Muscle layer of duodenum (tissue), 2 donors: Measurements from ENCODE around the gene RFESD.

ENCODE experiments used
- H3K27ac ChIP-seq: one replicate; pipeline ENCODE4 v1.7.0; 2013; ENCODE audit warnings: mild to moderate bottlenecking, low read length
- H3K27me3 ChIP-seq: one replicate; pipeline ENCODE4 v1.7.0; 2013; ENCODE audit warnings: low read depth, mild to moderate bottlenecking, control low read depth, low read length
- H3K36me3 ChIP-seq, 2 donors: one replicate each; pipeline ENCODE4 v1.7.0; 2013; ENCODE audit warnings: low read length in 2 of 2, control low read depth in 1 of 2, mild to moderate bottlenecking in 1 of 2; ENCODE audit not compliant: insufficient read depth in 2 of 2, control insufficient read depth in 1 of 2
- H3K4me1 ChIP-seq, 2 donors: one replicate each; pipeline ENCODE4 v1.7.0; 2013; ENCODE audit warnings: low read length in 2 of 2, mild to moderate bottlenecking in 2 of 2, control low read depth in 1 of 2, moderate library complexity in 1 of 2; ENCODE audit not compliant: insufficient read depth in 2 of 2, control insufficient read depth in 1 of 2
- H3K4me3 ChIP-seq, 2 donors: one replicate each; pipeline ENCODE4 v1.7.0; 2013; ENCODE audit warnings: low read length in 2 of 2, low read depth in 1 of 2, mild to moderate bottlenecking in 1 of 2
- H3K9me3 ChIP-seq, 2 donors: one replicate each; pipeline ENCODE4 v1.7.0; 2013; ENCODE audit warnings: low read length in 2 of 2, control low read depth in 1 of 2, mild to moderate bottlenecking in 1 of 2; ENCODE audit not compliant: control insufficient read depth in 1 of 2
- donor health status: healthy.

RFESD gene

DNA sequence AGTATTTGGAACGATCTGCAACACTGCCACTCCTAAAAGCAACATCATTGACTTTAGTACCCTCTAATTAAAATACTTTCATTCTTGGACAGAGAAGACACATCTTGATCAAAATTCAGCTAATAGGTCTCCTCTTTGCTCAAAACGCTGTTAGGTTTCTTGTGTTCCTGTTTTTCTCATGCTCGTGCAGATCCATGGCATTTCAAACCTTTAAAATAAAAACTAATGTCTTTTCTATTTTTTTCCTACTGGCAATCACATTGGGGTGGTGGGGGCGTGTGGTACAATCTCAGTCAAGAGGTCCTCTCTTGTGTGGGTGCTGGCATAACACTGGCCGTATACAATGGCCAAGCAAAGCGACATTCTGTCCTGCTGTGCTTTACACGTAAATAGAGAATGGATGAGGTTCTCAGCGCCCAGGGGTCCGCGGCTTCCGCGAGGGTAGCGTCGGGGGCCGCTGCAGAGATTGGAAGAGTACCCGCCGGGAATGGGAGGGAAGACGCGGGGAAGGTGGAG is 27.0 kb upstream of the RFESD start:
- peaks cover 4 to 8% of the 10 kb centered on the region in 2 donors for H3K4me1 ChIP-seq
- H3K4me3 ChIP-seq = peak overlapping the region; percentile 65 to 73
- no peak overlapping the region for H3K27ac ChIP-seq

DNA sequence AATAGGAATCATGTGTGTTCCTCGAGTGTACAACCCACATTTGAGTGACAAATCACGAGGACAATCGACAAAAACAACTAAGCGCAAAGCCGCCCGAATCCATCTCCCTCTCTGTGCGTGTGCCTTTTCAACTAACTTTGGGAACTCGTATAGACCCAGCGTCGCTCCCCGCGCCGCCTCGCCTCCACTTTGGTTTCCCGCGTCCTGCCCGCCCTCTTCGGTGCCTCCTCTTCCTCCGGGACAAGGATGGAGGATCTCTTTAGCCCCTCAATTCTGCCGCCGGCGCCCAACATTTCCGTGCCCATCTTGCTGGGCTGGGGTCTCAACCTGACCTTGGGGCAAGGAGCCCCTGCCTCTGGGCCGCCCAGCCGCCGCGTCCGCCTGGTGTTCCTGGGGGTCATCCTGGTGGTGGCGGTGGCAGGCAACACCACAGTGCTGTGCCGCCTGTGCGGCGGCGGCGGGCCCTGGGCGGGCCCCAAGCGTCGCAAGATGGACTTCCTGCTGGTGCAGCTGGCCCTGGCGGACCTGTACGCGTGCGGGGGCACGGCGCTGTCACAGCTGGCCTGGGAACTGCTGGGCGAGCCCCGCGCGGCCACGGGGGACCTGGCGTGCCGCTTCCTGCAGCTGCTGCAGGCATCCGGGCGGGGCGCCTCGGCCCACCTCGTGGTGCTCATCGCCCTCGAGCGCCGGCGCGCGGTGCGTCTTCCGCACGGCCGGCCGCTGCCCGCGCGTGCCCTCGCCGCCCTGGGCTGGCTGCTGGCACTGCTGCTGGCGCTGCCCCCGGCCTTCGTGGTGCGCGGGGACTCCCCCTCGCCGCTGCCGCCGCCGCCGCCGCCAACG is 26.3 kb upstream of the RFESD start, which contains the start of gene GPR150:
Gene GPR150, plus strand, starts transcription at position 58 of the 840 bp plus-strand sequence. Its CDS starts 189 bp downstream, at position 247.
- Histone ChIP-seq H3K27me3 (peaks cover 4% of the 10 kb centered on the region), H3K4me1 (peaks cover 4 to 8% of the 10 kb centered on the region in 2 donors), H3K27ac (no peak within 1 kb of the TSS), H3K4me3 (peak within 1 kb of the TSS; percentile 65 to 73), H3K9me3 (no peaks in the 10 kb centered on the region), H3K36me3 (no peaks in the 10 kb centered on the region)

More for the DNA sequence above, 27.0 kb upstream of the RFESD start:
- H3K27me3 ChIP-seq = peaks cover 4% of the 10 kb centered on the region
- H3K36me3 ChIP-seq = no peaks in the 10 kb centered on the region
- no peaks in the 10 kb centered on the region for H3K9me3 ChIP-seq

DNA sequence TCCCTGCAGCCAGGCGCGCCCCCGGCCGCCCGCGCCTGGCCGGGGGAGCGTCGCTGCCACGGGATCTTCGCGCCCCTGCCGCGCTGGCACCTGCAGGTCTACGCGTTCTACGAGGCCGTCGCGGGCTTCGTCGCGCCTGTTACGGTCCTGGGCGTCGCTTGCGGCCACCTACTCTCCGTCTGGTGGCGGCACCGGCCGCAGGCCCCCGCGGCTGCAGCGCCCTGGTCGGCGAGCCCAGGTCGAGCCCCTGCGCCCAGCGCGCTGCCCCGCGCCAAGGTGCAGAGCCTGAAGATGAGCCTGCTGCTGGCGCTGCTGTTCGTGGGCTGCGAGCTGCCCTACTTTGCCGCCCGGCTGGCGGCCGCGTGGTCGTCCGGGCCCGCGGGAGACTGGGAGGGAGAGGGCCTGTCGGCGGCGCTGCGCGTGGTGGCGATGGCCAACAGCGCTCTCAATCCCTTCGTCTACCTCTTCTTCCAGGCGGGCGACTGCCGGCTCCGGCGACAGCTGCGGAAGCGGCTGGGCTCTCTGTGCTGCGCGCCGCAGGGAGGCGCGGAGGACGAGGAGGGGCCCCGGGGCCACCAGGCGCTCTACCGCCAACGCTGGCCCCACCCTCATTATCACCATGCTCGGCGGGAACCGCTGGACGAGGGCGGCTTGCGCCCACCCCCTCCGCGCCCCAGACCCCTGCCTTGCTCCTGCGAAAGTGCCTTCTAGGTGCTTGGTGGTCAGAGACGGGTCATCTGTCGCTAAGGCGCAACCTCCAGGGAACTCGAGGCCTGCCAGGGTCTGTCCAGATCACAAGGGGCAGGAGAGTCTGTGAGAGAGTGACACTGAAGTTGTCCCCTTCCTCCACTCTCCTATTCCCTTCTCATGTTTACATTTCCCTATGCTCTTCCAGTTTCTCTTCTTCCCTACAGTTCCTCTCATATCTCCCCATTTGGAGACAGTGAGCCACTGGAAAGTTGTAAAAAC is 25.4 kb upstream of the RFESD start:
- Histone ChIP-seq H3K36me3 (no peaks in the 10 kb centered on the region), H3K27ac (no peak overlapping the region), H3K4me3 (peak overlapping the region; percentile 30 to 73), H3K9me3 (no peaks in the 10 kb centered on the region), H3K4me1 (peaks cover 4 to 8% of the 10 kb centered on the region in 2 donors), H3K27me3 (peaks cover 4% of the 10 kb centered on the region)

DNA sequence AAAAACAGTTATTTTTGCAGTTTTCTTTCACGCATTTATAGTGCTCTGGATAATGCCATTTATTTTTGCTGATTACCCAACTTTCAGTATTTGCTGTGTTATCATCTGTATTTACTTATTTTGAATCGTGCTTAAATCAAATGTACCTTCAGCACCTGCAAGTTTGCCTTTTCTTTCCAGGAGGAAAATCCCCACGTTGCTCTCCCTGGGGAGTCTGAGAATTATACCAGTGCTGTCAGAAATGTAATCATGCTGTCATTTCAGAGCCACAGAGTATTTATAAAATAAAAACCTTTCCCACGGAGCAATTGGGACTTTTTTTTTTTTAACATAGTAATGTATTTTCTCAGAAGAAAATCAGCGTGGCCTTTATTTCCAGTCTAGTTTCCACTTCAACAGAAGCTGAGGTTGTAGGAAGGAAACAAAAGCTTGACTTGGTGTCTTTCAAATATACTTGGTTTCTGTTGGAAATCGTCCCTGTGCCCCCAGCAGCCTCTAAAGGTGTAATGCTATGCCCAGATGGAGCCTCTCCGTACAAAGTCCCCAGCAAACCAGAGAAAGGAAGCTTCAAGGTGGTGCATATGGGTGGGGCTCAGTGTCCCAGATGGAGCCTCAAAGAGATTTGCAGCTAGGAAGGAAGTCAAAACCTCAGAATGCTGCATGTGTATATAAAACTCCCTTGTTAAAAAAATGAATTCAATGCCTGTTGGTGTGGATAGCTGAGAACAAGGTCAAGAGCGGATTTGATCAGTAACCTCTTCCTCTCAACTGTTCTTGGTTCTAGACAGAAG is 24.5 kb upstream of the RFESD start:
- H3K4me1 ChIP-seq = peaks cover 4 to 8% of the 10 kb centered on the region in 2 donors
- no peaks in the 10 kb centered on the region for H3K36me3 ChIP-seq
- no peaks in the 10 kb centered on the region for H3K9me3 ChIP-seq
- no peak overlapping the region for H3K27ac ChIP-seq
- H3K4me3 ChIP-seq = peak overlapping the region; percentile 30 to 73
- H3K27me3 ChIP-seq = peaks cover 4% of the 10 kb centered on the region

DNA sequence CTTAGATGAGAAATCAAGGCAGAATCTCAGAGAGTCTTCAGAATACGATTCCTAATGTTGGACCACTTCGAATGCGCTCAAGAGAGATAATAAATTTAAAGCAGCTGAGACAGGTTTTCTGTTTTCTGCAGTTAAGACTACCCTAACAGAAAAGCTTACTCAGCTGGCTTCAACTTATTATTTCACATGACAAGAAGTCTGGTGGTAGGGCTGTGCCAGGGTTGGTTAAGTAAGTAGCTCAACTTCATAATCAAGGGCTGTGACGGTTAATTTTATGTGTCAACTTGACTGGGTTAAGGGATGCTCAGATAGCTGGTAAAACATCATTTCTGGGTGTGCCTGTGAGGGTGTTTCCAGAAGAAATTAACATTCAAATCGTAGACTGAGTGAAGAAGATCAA is 22.9 kb upstream of the RFESD start:
- Histone ChIP-seq H3K27ac (no peak overlapping the region), H3K9me3 (no peaks in the 10 kb centered on the region), H3K4me3 (no peak overlapping the region), H3K4me1 (peaks cover 4 to 8% of the 10 kb centered on the region in 2 donors), H3K36me3 (no peaks in the 10 kb centered on the region), H3K27me3 (peaks cover 4% of the 10 kb centered on the region)

DNA sequence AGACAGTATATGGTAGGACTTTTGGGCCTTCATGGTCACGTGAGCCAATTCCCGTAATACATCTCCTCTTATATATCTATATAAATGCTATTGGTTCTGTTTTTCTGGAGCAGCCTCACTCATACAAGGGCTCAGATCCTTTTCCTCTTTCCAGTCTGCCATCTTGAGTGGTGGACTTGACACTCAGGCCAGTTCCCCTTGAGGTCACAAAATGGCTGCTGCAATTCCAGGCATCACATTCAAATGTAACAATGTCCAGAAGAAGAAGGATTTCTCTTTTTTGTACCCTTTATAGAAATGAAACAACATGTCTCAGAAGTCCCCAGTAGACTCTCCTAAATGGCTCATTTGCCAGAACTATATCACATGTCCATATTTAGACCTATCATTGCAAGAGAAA is 22.2 kb upstream of the RFESD start:
- no peaks in the 10 kb centered on the region for H3K9me3 ChIP-seq
- no peaks in the 10 kb centered on the region for H3K36me3 ChIP-seq
- no peak overlapping the region for H3K27ac ChIP-seq
- H3K27me3 ChIP-seq = no peaks in the 10 kb centered on the region
- H3K4me1 ChIP-seq = peaks cover 4 to 6% of the 10 kb centered on the region in 2 donors
- no peak overlapping the region for H3K4me3 ChIP-seq

DNA sequence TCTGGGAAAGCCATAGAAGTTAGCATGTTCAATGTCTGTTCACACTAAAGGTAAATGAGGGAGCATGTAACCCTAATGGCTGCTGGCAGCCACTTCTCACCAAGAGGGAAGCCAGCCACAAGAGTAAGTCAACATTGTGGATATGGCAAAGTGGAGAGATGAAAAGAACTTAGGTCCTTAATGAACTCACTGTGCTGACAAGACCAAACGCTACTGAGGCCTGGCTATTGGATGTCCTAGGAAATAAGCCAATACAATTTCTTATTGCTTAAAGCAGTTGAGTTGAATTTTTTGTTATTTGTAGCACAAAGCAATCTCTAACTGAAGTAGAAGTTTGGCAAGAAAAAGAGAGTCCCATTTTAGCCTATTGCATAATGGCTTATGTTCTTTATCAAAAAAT is 19.9 kb upstream of the RFESD start:
- Histone ChIP-seq H3K27me3 (no peaks in the 10 kb centered on the region), H3K4me3 (no peak overlapping the region), H3K4me1 (no peaks in the 10 kb centered on the region), H3K27ac (no peak overlapping the region), H3K36me3 (no peaks in the 10 kb centered on the region), H3K9me3 (no peaks in the 10 kb centered on the region)

DNA sequence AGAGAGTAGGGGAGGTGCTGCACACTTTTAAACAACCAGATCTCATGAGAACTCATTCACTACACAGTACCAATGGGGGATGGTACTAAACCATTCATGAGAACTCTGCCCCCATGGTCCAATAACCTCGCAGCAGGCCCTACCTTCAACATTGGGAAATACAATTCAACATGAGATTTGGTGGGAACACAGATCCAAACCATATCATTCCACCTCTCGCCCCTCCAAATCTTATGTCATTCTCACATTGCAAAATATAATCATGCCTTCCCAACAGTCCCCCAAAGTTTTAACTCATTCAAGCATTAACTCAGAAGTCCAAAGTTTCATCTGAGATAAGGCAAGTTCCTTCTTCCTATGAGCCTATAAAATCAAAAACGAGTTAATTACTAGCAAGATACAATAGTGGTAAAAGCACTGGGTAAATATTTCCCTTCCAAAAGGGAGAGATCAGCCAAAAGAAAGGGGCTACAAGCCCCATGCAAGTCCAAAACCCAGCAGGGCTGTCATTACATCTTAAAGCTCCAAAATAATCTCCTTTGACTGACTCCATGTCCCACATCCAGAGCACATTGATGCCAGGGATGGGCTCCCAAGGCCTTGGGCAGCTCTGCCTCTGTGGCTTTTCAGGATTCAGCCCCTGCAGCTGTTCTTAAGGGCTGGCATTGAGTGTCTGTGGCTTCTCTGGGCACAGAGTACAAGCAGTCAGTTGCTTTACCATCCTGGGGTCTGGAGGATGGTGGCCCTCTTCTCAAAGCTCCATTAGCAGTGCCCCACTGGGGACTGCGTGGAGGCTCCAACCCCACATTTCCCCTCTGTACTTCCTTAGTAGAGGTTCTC is 18.4 kb upstream of the RFESD start:
- Histone ChIP-seq H3K27ac (no peak overlapping the region), H3K4me3 (no peak overlapping the region), H3K9me3 (no peaks in the 10 kb centered on the region), H3K4me1 (no peaks in the 10 kb centered on the region), H3K27me3 (no peaks in the 10 kb centered on the region), H3K36me3 (no peaks in the 10 kb centered on the region)

DNA sequence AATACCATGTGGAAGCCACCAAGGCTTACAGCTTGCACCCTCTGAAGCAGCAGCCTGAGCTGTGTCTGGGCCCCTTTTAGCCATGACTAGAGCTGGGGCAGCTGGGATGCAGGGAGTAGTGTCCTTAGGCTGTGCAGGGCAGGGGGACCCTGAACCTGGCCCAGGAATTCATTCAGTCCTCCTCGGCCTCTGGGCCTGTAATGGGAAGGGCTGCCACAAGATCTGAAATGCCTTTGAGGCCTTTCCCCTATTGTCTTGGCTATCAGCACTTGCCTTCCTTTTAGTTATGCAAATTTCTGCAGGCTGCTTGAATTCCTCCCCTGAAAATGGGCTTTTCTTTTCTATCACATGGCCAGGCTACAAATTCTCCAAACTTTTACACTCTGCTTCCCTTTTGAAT is 17.6 kb upstream of the RFESD start:
- Histone ChIP-seq H3K36me3 (no peaks in the 10 kb centered on the region), H3K27me3 (no peaks in the 10 kb centered on the region), H3K27ac (no peak overlapping the region), H3K4me3 (no peak overlapping the region), H3K9me3 (no peaks in the 10 kb centered on the region), H3K4me1 (no peaks in the 10 kb centered on the region)

DNA sequence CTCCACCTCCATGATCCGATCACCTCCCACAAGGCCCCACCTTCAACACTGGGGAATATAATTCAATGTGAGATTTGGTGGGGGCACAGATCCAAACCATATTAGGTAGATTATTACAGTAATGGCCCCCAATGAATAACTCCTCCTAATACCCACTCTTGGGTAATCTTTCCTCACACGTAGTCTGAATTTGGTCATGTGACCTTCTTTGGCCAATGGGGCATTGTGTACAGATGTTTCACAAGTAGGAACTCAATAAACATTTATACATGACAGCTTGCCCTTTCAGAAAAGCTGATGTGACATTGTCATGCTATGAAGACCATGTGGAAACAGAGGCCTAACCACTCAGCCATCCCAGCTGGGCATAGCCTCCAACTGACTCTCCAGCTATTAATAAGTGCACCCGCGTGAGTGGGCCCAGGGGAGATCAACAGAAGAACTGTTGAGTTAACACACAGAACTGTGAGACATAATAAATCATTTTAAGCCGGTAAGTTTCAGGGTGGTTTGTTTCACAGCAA is 16.1 kb upstream of the RFESD start:
- Histone ChIP-seq H3K36me3 (no peaks in the 10 kb centered on the region), H3K27ac (no peak overlapping the region), H3K4me1 (no peaks in the 10 kb centered on the region), H3K4me3 (no peak overlapping the region), H3K27me3 (no peaks in the 10 kb centered on the region), H3K9me3 (no peaks in the 10 kb centered on the region)
